A549 (cell line): Measurements from ENCODE around the gene BAG3. TPM values are rescaled to one million over a fixed set of nuclear protein-coding genes. Genes with fewer than 3 reads are reported as not detected.

Experiments used
- ATAC-seq, 2 experiments: fragments of 200-7000 bp in 1 of 2; fragments of >200 bp in 1 of 2; cut with Nextera tagmentation in 1 of 2; cut with Tn5 transposase in 1 of 2; 3 replicates each; pipeline versions ENCODE4 v1.8.0 to v1.9.1; 2018 to 2020; ENCODE audit warnings: mild to moderate bottlenecking in 1 of 2, moderate library complexity in 1 of 2
- CTCF ChIA-PET: fragments of 300-600 bp; sonication (Branson Sonifier 250); formaldehyde crosslinking; extraction: SDS; loops from one replicate; lab custom pipeline; 2021; ENCODE audit warnings: antibody characterized with exemption, inconsistent platforms; lab: Yijun Ruan, JAX
- POLR2A ChIA-PET: fragments of 350-600 bp; formaldehyde crosslinking; extraction: SDS; loops from one replicate; lab custom pipeline; 2021; ENCODE audit warnings: antibody characterized with exemption, inconsistent platforms; lab: Yijun Ruan, JAX
- DNase-seq, 2 experiments: peaks; one replicate each; pipeline versions ENCODE4 v3.0.0 to v3.0.0-alpha.2; 2011 to 2016; ENCODE audit warnings: low read depth in 1 of 2, low spot score in 1 of 2
- FAIRE-seq: peaks from 2 replicates; lab custom pipeline; 2011; peaks lifted over from hg19 to GRCh38; lab: Jason Lieb, UNC
- H3K27ac ChIP-seq, 2 experiments: fragments of >200 bp; sonication (Bioruptor Twin); formaldehyde crosslinking; 3 replicates each; pipeline ENCODE4 v1.5.1; 2016 to 2017
- H3K4me1 ChIP-seq: fragments of >200 bp; sonication (Bioruptor Twin); formaldehyde crosslinking; 3 replicates; pipeline ENCODE4 v1.6.1; 2016
- H3K4me2 ChIP-seq: fragments of >200 bp; sonication (Bioruptor Twin); formaldehyde crosslinking; 3 replicates; pipeline ENCODE4 v1.6.1; 2016
- H3K4me3 ChIP-seq: fragments of >200 bp; sonication (Bioruptor Twin); formaldehyde crosslinking; 3 replicates; pipeline ENCODE4 v1.5.1; 2016
- H3K9me3 ChIP-seq: fragments of >200 bp; sonication (Bioruptor Twin); formaldehyde crosslinking; 3 replicates; pipeline ENCODE4 v1.6.1; 2016
- BCL3 ChIP-seq: fragments of >200 bp; sonication (Bioruptor Twin); formaldehyde crosslinking; IDR thresholded peaks from 3 replicates; pipeline ENCODE4 v1.6.1; 2016
- CEBPB ChIP-seq, 2 experiments: fragments of >200 bp in 1 of 2; sonication (Bioruptor Twin) in 1 of 2; formaldehyde crosslinking in 1 of 2; IDR thresholded peaks; 2 replicates each; pipeline ENCODE4 v1.6.1; 2012 to 2016
- CHD4 ChIP-seq: fragments of 200-600 bp; sonication (generic); IDR thresholded peaks from 2 replicates; pipeline ENCODE4 v1.6.1; 2016; ENCODE audit warnings: antibody characterized with exemption, mild to moderate bottlenecking, borderline replicate concordance
- EP300 ChIP-seq, 2 experiments: fragments of >200 bp; sonication (Bioruptor Twin); formaldehyde crosslinking; IDR thresholded peaks; 2 replicates in 1 of 2; 3 replicates in 1 of 2; pipeline ENCODE4 v1.6.1; 2016 to 2017
- FOSB ChIP-seq: fragments of 250-450 bp; sonication (Bioruptor Pico); IDR thresholded peaks from 2 replicates; pipeline ENCODE4 v1.5.0; 2020; ENCODE audit warnings: mild to moderate bottlenecking, moderate library complexity
- HOXA7 ChIP-seq: fragments of 250-450 bp; sonication (Bioruptor Pico); IDR thresholded peaks from 2 replicates; pipeline ENCODE4 v1.5.0; 2020; ENCODE audit warnings: mild to moderate bottlenecking, moderate library complexity
- HOXB13 ChIP-seq: fragments of 250-450 bp; sonication (Bioruptor Pico); IDR thresholded peaks from 2 replicates; pipeline ENCODE4 v1.5.0; 2020; ENCODE audit warnings: low read depth, mild to moderate bottlenecking, moderate library complexity
- KDM1A ChIP-seq: fragments of 200-600 bp; sonication (generic); IDR thresholded peaks from 2 replicates; pipeline ENCODE4 v1.6.1; 2016; ENCODE audit warnings: low read depth, mild to moderate bottlenecking
- KDM5A ChIP-seq: fragments of 200-600 bp; sonication (generic); IDR thresholded peaks from 2 replicates; pipeline ENCODE4 v1.6.1; 2016; ENCODE audit warnings: antibody characterized with exemption, mild to moderate bottlenecking
- MAX ChIP-seq: IDR thresholded peaks from 2 replicates; pipeline ENCODE4 v1.6.1; 2012
- MYC ChIP-seq: IDR thresholded peaks from 2 replicates; pipeline ENCODE4 v1.6.1; 2012; ENCODE audit warnings: mild to moderate bottlenecking, inconsistent platforms, low read length, improper control_type of control experiment, borderline replicate concordance
- NFE2L2 ChIP-seq: fragments of 150-350 bp; conservative IDR thresholded peaks from 2 replicates; pipeline ENCODE4 v1.6.1; 2014; ENCODE audit warnings: low read length
- NPAS2 ChIP-seq: fragments of 250-450 bp; sonication (Bioruptor Pico); IDR thresholded peaks from 2 replicates; pipeline ENCODE4 v1.8.0; 2022; ENCODE audit warnings: mild to moderate bottlenecking, moderate library complexity, borderline replicate concordance
- RCOR1 ChIP-seq: fragments of 150-350 bp; IDR thresholded peaks from 2 replicates; pipeline ENCODE4 v1.6.1; 2014; ENCODE audit warnings: antibody characterized with exemption, low read length, low read depth
- SREBF2 ChIP-seq: fragments of 450-650 bp; IDR thresholded peaks from 2 replicates; pipeline ENCODE4 v1.6.1; 2014; ENCODE audit warnings: mild to moderate bottlenecking, moderate library complexity
- ZNF302 ChIP-seq: fragments of 250-450 bp; sonication (Bioruptor Pico); IDR thresholded peaks from 2 replicates; pipeline ENCODE4 v1.9.0; 2021; ENCODE audit warnings: inconsistent platforms, mild to moderate bottlenecking, moderate library complexity
- ZSCAN20 ChIP-seq: fragments of 250-450 bp; sonication (Bioruptor Pico); IDR thresholded peaks from 2 replicates; pipeline ENCODE4 v1.8.0; 2022; ENCODE audit warnings: mild to moderate bottlenecking, moderate library complexity
- WGBS: methylation state at CpG from one replicate; pipeline ENCODE4 v1.1.6; 2017; ENCODE audit errors: missing lambda C conversion rate; 5-methylcytosine and 5-hydroxymethylcytosine counted together
- polyA plus RNA-seq, 4 experiments: library from polyadenylated mRNA; depleted of rRNA in 3 of 4; stranded (reverse); fragments of >200 nt; fragmentation: RNase III in 1 of 4; extraction: RNeasy Plus Mini Kit Qiagen cat#74134 plus additional on column Dnase treatment in 1 of 4; gene quantifications; 2 replicates in 3 of 4; 3 replicates in 1 of 4; pipeline ENCODE4 v1.2.3, GENCODE V29; 2011 to 2017

Gene BAG3
- polyA plus RNA-seq, 2 of the 4 experiments (the other 2 are of a cell fraction), result 10.7 to 58.4 TPM

- Histone ChIP-seq H3K4me3 (no peak overlapping the region), H3K27ac (no peak overlapping the region), H3K4me1 (peaks cover 13% of the 10 kb centered on the region; the same call in 2 of the 3 replicates), H3K4me2 (no peak overlapping the region), H3K9me3 (no peaks in the 10 kb centered on the region)
- ChIA-PET POLR2A (no interaction called here), CTCF (interaction anchor here (1.5 to 1.8 kb wide), 2 partner anchors 37 to 136 kb away, joined by 4 to 8 read pairs; no protein-coding TSS in a partner anchor)
- no peak for DNase-seq
- 72% methylated on average over 2 of the region's 2 CpGs for WGBS
- ATAC-seq, result no peak
- TF ChIP-seq KDM1A (no peak), ZSCAN20 (CRISPR knock-in tag) (no peak), CEBPB (IDR thresholded peaks at IDR 0.05) (no peak), MAX (no peak), BCL3 (no peak), NFE2L2 (no peak), FOSB (CRISPR knock-in tag) (no peak), NPAS2 (CRISPR knock-in tag) (no peak), SREBF2 (no peak), KDM5A (no peak), RCOR1 (no peak), EP300 (IDR thresholded peaks at IDR 0.05) (no peak), ZNF302 (CRISPR knock-in tag) (no peak)
- no peak for FAIRE-seq
These were observed 72.0 kb downstream of the BAG3 start for GRCh38 chr10:119723161-119723560.

- Histone ChIP-seq H3K27ac (no peak overlapping the region), H3K4me1 (peaks cover 13% of the 10 kb centered on the region; the same call in 2 of the 3 replicates)
- CTCF ChIA-PET, result interaction anchor here (0.7 to 1.8 kb wide), 5 partner anchors 9 to 136 kb away, joined by 3 to 8 read pairs (median 3); no protein-coding TSS in a partner anchor
- TF ChIP-seq MYC, result no peak
- no peak for TF ChIP-seq CHD4
- TF ChIP-seq, all 56 proteins: peak for 0
- DNase-seq (no peak), ATAC-seq (no peak), FAIRE-seq (no peak)
- no peaks in the 10 kb centered on the region for H3K9me3 ChIP-seq
- no peak overlapping the region for H3K4me3 ChIP-seq
- WGBS, result 71% methylated on average over 3 of the region's 3 CpGs
- POLR2A ChIA-PET, result no interaction called here
- H3K4me2 ChIP-seq, result no peak overlapping the region
These were observed 72.4 kb downstream of the BAG3 start for GRCh38 chr10:119723624-119724023.

- no peak for FAIRE-seq
- Histone ChIP-seq H3K27ac (peak overlapping the region; percentile 77 to 96), H3K9me3 (no peaks in the 10 kb centered on the region), H3K4me1 (peaks cover 13% of the 10 kb centered on the region; the same call in 2 of the 3 replicates), H3K4me3 (peak overlapping the region; percentile 82), H3K4me2 (peak overlapping the region; percentile 94)
- ChIA-PET POLR2A (interaction anchor here (0.5 to 1.7 kb wide), 14 partner anchors 8 to 181 kb away, joined by 3 to 17 read pairs (median 4); partner anchors contain the start of genes BAG3, SEC23IP and TIAL1), CTCF (interaction anchor here (0.7 to 3.9 kb wide), 21 partner anchors 8 to 155 kb away, joined by 3 to 18 read pairs (median 5); no protein-coding TSS in a partner anchor)
- no peak for DNase-seq
- TF ChIP-seq HOXA7 (CRISPR knock-in tag) (no peak), HOXB13 (peak; percentile 54; the same call in 1 of the 2 replicates)
- peak; percentile 11; a peak in 4 of 6 replicates for ATAC-seq
- 59% methylated on average over 21 of the region's 21 CpGs for WGBS
These were observed 73.7 kb downstream of the BAG3 start for GRCh38 chr10:119724593-119725516.
